ENCODE results near the gene PLSCR3. TPM values are rescaled to one million over a fixed set of nuclear protein-coding genes. Genes with fewer than 3 reads are reported as not detected.
"Not testable (repeated sequence)": the region's sequence is repeated elsewhere in the genome, so short reads cannot be mapped to it uniquely, and the experiment has no call there.

PLSCR3 gene
- total RNA-seq, 1 experiment from 2014 or later: 53.0 TPM

GRCh38 chr17:7374353-7374752 lies 20.0 kb downstream of the PLSCR3 start:
- H3K4me2 ChIP-seq: no peak overlapping the region
- H4K20me1 ChIP-seq (ENCODE audit: insufficient read depth): no peaks in the 10 kb centered on the region
- H2AFZ ChIP-seq: no peak overlapping the region
- H3K9me3 ChIP-seq (ENCODE audit: insufficient read depth, low read depth): no peaks in the 10 kb centered on the region
- H3F3A ChIP-seq (ENCODE audit: insufficient read depth, low read depth): no peaks in the 10 kb centered on the region
- intact Hi-C loops (cut with micrococcal nuclease; ENCODE audit: unreplicated experiment): no loop called here
- no peak overlapping the region for H3K27ac ChIP-seq
- H3K4me1 ChIP-seq (replicated peaks; ENCODE audit: insufficient read depth): no peaks in the 10 kb centered on the region
- no peak overlapping the region for H3K4me3 ChIP-seq
- ChIA-PET POLR2A (ENCODE audit: unreplicated experiment) (no interaction called here), CTCF (interaction anchor here (0.6 kb wide), 1 partner anchor 197 kb away, joined by 5 read pairs; no protein-coding TSS in a partner anchor)
- no peaks in the 10 kb centered on the region for H3K36me3 ChIP-seq (ENCODE audit: low read depth)
- DNase-seq: no peak
- H3K9me2 ChIP-seq (ENCODE audit: insufficient read depth): no peaks in the 10 kb centered on the region
- TF ChIP-seq EZH2 (IDR thresholded peaks at IDR 0.05; ENCODE audit: low read depth) (no peak), CTCF (conservative IDR thresholded peaks at IDR 0.05) (no peak)
- no peaks in the 10 kb centered on the region for H3K27me3 ChIP-seq (ENCODE audit: insufficient read depth, low read depth)
- no peaks in the 10 kb centered on the region for H3K79me2 ChIP-seq (ENCODE audit: low read depth)
- BruUV-seq (replicated peaks): no TSS peak

- H4K20me1 ChIP-seq (ENCODE audit: insufficient read depth): no peaks in the 10 kb centered on the region
- no peaks in the 10 kb centered on the region for H3K4me1 ChIP-seq (replicated peaks; ENCODE audit: insufficient read depth)
- DNase-seq: no peak
- H3K4me3 ChIP-seq: no peak overlapping the region
- TF ChIP-seq EZH2 (IDR thresholded peaks at IDR 0.05; ENCODE audit: low read depth) (no peak), CTCF (conservative IDR thresholded peaks at IDR 0.05) (no peak)
- no peaks in the 10 kb centered on the region for H3K27me3 ChIP-seq (ENCODE audit: insufficient read depth, low read depth)
- H3K27ac ChIP-seq: no peak overlapping the region
- no TSS peak for BruUV-seq (replicated peaks)
- ChIA-PET CTCF (interaction anchor here (0.6 to 0.7 kb wide), 2 partner anchors 33 to 72 kb away, joined by 3 to 6 read pairs; partner anchors contain the start of gene TMEM256), POLR2A (ENCODE audit: unreplicated experiment) (interaction anchor here (0.6 kb wide), 1 partner anchor 23 kb away, joined by 11 read pairs; no protein-coding TSS in a partner anchor)
- intact Hi-C loops (cut with micrococcal nuclease; ENCODE audit: unreplicated experiment): no loop called here
- no peak overlapping the region for H2AFZ ChIP-seq
- H3K9me3 ChIP-seq (ENCODE audit: insufficient read depth, low read depth): no peaks in the 10 kb centered on the region
- H3F3A ChIP-seq (ENCODE audit: insufficient read depth, low read depth): no peaks in the 10 kb centered on the region
- no peaks in the 10 kb centered on the region for H3K79me2 ChIP-seq (ENCODE audit: low read depth)
- H3K4me2 ChIP-seq: no peak overlapping the region
- no peaks in the 10 kb centered on the region for H3K36me3 ChIP-seq (ENCODE audit: low read depth)
- H3K9me2 ChIP-seq (ENCODE audit: insufficient read depth): no peaks in the 10 kb centered on the region
These were observed 23.5 kb downstream of the PLSCR3 start for GRCh38 chr17:7370853-7371252.

GRCh38 chr17:7369825-7370224 lies 24.5 kb downstream of the PLSCR3 start:
- H3K9me2 ChIP-seq (ENCODE audit: insufficient read depth): no peaks in the 10 kb centered on the region
- no peaks in the 10 kb centered on the region for H3K36me3 ChIP-seq (ENCODE audit: low read depth)
- H2AFZ ChIP-seq: no peak overlapping the region
- no peak overlapping the region for H3K4me2 ChIP-seq
- TF ChIP-seq CTCF (conservative IDR thresholded peaks at IDR 0.05): no peak
- TF ChIP-seq EZH2 (IDR thresholded peaks at IDR 0.05; ENCODE audit: low read depth): no peak
- H3K4me3 ChIP-seq: no peak overlapping the region
- H3K4me1 ChIP-seq (replicated peaks; ENCODE audit: insufficient read depth): no peaks in the 10 kb centered on the region
- H4K20me1 ChIP-seq (ENCODE audit: insufficient read depth): no peaks in the 10 kb centered on the region
- intact Hi-C loops (cut with micrococcal nuclease; ENCODE audit: unreplicated experiment): no loop called here
- H3K79me2 ChIP-seq (ENCODE audit: low read depth): no peaks in the 10 kb centered on the region
- POLR2A ChIA-PET (ENCODE audit: unreplicated experiment): no interaction called here
- no peaks in the 10 kb centered on the region for H3K9me3 ChIP-seq (ENCODE audit: insufficient read depth, low read depth)
- no peaks in the 10 kb centered on the region for H3F3A ChIP-seq (ENCODE audit: insufficient read depth, low read depth)
- CTCF ChIA-PET: no interaction called here
- no TSS peak for BruUV-seq (replicated peaks)
- H3K27ac ChIP-seq: no peak overlapping the region
- H3K27me3 ChIP-seq (ENCODE audit: insufficient read depth, low read depth): no peaks in the 10 kb centered on the region
- no peak for DNase-seq

- CTCF ChIA-PET: interaction anchor here (0.6 to 0.7 kb wide), 2 partner anchors 52 to 93 kb away, joined by 3 read pairs; partner anchors contain the start of gene SPEM1
- H3K79me2 ChIP-seq (ENCODE audit: low read depth): not testable (repeated sequence)
These were observed 25.7 kb downstream of the PLSCR3 start for GRCh38 chr17:7368599-7368994.

More at GRCh38 chr17:7368599-7368994, 25.7 kb downstream of the PLSCR3 start:
- H3K4me1 ChIP-seq (replicated peaks; ENCODE audit: insufficient read depth); H3K36me3 ChIP-seq (ENCODE audit: low read depth); H2AFZ ChIP-seq; H3K9me3 ChIP-seq (ENCODE audit: insufficient read depth, low read depth); H3K27ac ChIP-seq; H3F3A ChIP-seq (ENCODE audit: insufficient read depth, low read depth); H3K4me2 ChIP-seq; H3K9me2 ChIP-seq (ENCODE audit: insufficient read depth); intact Hi-C loops (cut with micrococcal nuclease; ENCODE audit: unreplicated experiment); BruUV-seq (replicated peaks); H4K20me1 ChIP-seq (ENCODE audit: insufficient read depth); H3K4me3 ChIP-seq; DNase-seq; H3K27me3 ChIP-seq (ENCODE audit: insufficient read depth, low read depth): not testable (repeated sequence)
- POLR2A ChIA-PET (ENCODE audit: unreplicated experiment): interaction anchor here (0.6 kb wide), 1 partner anchor 17 kb away, joined by 5 read pairs; no protein-coding TSS in a partner anchor
